HepG2 (cell line): Measurements from ENCODE around the gene FLRT2.

Source experiments
- CHD2 ChIP-seq: IDR thresholded peaks from 2 replicates; pipeline ENCODE4 v1.6.1; 2011; ENCODE audit warnings: low read depth, low read length, improper control_type of control experiment
- CTCF ChIP-seq: sonication (generic); formaldehyde crosslinking; IDR thresholded peaks from 2 replicates; pipeline ENCODE4 v1.5.0; 2020; ENCODE audit warnings: mild to moderate bottlenecking, missing genetic modification reagents, moderate library complexity
- EZH2 ChIP-seq: conservative IDR thresholded peaks from 2 replicates; pipeline ENCODE4 v1.6.1; 2012; ENCODE audit warnings: mild to moderate bottlenecking, low read depth, low read length, moderate library complexity
- ZNF496 ChIP-seq: sonication (generic); formaldehyde crosslinking; IDR thresholded peaks from 2 replicates; pipeline ENCODE4 v1.8.1; 2023; ENCODE audit warnings: mild to moderate bottlenecking, moderate library complexity, missing genetic modification reagents; ENCODE audit not compliant: insufficient replicate concordance

GRCh38 chr14:85622106-85622505 is 92.2 kb downstream of the FLRT2 start:
- TF ChIP-seq EZH2 (no peak), CHD2 (no peak), CTCF (no peak), ZNF496 (CRISPR knock-in tag) (no peak)
